Astrocyte of the cerebellum (primary cell): ENCODE data around the gene RIN1.

Experiments used
- DNase-seq: peaks from one replicate; pipeline ENCODE4 v3.0.0-alpha.2; 2011; ENCODE audit warnings: low read depth
- H3K4me3 ChIP-seq: 2 replicates; pipeline ENCODE4 v1.5.1; 2011; ENCODE audit warnings: mild to moderate bottlenecking, low read depth, low read length, moderate library complexity
- in situ Hi-C: cut with HindIII; loops from 2 replicates; pipeline ENCODE4 v1.10.0; 2017; ENCODE audit warnings: low sequenced_read_pairs
- TF ChIP-seq, protein P1 (sequence below): IDR thresholded peaks from 2 replicates; pipeline ENCODE4 v1.5.1; 2012; ENCODE audit warnings: low read length, low read depth, moderate library complexity, mild to moderate bottlenecking; ENCODE audit errors: missing control alignments

The RIN1 gene

DNA sequence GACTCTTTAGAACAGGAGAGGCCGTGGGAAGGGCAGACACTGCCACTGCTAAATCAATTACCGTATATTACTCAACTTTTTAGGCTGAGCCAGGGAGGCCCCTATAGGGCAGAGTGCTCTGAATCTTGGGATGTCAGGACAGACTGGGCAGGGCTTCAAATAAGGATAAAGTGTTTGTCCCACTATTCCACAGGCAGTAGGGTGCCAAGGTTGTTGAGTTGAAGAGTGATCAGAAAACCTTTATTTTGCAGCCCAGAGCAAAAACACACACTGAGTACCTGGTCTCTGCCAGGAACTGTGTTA, 12.8 kb upstream of the RIN1 start:
- TF ChIP-seq, protein P1, sequence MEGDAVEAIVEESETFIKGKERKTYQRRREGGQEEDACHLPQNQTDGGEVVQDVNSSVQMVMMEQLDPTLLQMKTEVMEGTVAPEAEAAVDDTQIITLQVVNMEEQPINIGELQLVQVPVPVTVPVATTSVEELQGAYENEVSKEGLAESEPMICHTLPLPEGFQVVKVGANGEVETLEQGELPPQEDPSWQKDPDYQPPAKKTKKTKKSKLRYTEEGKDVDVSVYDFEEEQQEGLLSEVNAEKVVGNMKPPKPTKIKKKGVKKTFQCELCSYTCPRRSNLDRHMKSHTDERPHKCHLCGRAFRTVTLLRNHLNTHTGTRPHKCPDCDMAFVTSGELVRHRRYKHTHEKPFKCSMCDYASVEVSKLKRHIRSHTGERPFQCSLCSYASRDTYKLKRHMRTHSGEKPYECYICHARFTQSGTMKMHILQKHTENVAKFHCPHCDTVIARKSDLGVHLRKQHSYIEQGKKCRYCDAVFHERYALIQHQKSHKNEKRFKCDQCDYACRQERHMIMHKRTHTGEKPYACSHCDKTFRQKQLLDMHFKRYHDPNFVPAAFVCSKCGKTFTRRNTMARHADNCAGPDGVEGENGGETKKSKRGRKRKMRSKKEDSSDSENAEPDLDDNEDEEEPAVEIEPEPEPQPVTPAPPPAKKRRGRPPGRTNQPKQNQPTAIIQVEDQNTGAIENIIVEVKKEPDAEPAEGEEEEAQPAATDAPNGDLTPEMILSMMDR, result no peak
- no peak for DNase-seq
- no peak overlapping the region for H3K4me3 ChIP-seq
- in situ Hi-C loops, result no loop called here

DNA sequence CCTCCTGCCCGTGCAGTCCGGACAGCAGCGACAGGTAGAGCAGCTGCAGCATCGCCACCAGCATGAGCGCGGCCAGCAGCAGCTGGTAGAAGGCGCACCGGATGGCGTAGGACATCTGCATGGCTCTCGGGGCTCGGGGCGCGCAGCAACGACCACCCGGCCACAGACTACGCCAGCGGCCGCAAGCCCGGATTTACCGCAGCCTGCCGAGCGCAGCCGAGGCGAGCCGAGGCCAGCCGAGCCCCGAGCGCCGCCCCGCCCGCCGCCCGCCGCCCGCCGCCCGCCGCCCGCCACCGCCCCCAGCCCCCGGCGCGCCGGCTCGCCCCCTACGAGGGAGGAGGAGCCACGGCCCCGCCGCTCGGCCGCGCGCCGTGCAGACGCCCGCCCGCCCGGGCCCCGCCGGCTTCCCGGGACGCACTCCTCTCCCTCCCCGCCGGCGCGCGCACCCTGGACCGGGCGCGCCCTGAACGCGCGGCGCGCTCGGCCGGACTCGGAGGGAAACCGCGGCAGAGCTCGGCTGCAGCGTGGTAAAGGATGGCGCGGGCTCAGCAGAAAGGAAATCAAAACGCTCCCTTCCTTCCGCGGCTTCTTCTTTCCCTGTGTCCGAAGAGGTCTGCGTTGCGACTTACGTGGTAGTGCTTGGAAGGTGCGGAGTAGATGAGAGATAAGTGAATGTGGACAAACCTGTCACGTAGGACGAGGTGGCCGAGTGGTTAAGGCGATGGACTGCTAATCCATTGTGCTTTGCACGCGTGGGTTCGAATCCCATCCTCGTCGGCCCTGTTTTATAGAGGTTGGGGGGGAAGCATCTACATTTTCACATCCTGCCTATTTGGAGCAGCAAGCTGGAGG, 11.4 kb upstream of the RIN1 start, which contains the start of gene B4GAT1:
B4GAT1 (minus strand) TSS at position 205 of the 852 bp plus-strand sequence; CDS start at position 121, 84 bp downstream.
- DNase-seq, result peak; percentile 75
- in situ Hi-C loops, result no loop called here
- H3K4me3 ChIP-seq, result peak within 1 kb of the TSS; percentile 70
- TF ChIP-seq, protein P1, result no peak

DNA sequence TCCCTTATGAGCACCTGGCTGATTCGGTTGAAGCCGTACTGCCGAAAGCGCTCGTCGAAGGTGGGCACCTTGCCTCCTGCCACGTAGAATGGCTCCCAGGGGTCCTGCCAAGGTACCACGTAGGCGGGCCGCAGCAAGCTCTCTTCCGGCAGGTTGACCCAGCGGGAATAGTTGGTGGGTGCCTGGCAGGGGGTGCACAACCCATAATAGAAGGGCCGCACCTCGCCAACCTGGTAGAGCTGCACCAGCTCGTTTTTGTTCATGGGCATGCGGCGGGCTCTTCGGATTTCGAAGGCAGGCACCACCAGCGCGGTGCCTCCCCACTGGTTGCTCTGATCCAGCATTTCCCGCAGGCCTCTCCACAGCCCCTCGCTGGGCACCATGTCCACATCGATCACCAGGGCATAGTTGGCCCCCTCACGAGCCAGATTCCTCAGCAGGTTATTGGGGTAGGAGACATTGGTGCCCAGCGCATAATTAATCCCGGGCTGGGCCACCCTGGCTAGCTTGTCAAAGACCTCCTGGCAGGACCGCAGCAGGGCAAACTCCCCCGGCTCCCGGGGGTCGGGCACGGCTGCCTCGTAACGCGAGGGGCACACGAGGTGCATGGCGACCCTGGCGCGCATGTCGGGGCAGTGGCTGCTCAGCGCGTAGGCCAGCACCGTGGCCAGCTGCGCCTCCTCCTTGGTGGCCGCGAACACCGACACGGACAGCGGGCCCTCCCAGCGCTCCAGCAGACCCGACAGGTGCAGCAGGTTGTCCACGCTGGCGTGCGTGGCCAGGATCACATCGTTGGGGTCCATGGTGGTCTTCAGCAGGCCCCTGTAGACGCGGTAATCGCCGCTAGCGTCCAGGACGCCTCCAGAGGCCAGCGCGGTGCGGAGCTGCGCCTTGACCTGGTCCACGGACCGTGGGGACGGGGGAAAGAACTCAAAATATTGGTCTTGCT, 10.5 kb upstream of the RIN1 start:
- TF ChIP-seq, protein P1, result no peak
- peak overlapping the region; percentile 70 for H3K4me3 ChIP-seq
- in situ Hi-C loops, result no loop called here
- no peak for DNase-seq

DNA sequence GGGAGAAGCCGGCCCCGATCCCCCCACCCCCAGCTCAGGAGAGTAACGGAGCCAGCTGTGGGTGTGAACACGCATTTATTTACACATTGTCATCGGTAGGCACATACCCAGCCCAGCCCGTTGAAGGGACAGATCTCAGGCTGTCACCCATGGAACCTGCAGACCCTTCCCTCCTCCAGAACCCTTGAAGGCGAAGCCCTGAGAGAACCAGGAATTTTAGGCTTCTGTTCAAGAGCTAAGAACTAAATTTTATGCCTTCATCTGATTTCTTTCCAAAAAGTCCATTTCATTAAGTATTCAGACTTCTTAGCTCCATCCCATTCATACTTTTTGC, 9.0 kb upstream of the RIN1 start:
- no peak for DNase-seq
- in situ Hi-C loops, result no loop called here
- TF ChIP-seq, protein P1, result no peak
- peak overlapping the region; percentile 70 for H3K4me3 ChIP-seq

DNA sequence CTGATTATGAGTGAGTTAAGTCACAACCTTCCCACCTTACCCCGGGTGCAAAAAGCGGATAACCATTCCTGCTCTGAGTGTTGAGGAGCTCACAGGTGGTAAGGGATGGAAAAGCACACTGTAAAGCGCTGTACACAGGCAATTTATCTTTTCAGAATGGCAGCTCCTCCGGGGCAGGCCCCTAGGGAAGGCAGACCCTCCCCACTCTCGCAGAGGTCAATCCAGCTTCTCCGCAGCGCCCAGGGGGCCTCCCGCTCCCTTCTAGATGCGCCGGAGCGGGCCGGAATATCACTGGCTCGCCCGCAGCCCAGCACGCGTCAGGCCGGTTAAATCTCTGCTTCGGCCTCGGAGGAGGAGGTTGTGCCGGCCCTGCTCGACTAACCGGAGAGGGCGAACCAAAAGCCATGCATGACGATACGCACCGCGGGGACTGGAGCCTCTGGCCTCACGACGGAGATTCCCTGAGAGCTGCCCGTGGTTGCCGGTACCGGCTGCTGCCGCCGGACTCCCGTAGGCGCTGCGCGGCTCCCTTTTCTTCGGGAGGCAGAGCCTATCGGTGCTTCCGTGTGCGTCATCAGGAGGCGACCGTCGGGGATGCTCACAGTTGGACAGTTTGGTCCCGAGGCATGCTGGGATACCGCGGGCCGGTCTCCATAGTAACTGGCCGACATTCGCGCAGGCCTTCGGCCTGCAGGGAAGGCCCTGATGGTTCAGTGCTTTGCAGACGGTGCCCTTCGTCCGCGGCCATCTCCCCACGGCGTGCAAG, 8.5 kb upstream of the RIN1 start, which contains the start of gene BRMS1:
BRMS1 (minus strand) TSS at position 555 of the 766 bp plus-strand sequence. CDS start 2,870 bp downstream, outside the sequence.
- H3K4me3 ChIP-seq, result peak within 1 kb of the TSS; percentile 70
- TF ChIP-seq, protein P1, result peak; percentile 2
- DNase-seq, result peak; percentile 93
- in situ Hi-C loops, result no loop called here

DNA sequence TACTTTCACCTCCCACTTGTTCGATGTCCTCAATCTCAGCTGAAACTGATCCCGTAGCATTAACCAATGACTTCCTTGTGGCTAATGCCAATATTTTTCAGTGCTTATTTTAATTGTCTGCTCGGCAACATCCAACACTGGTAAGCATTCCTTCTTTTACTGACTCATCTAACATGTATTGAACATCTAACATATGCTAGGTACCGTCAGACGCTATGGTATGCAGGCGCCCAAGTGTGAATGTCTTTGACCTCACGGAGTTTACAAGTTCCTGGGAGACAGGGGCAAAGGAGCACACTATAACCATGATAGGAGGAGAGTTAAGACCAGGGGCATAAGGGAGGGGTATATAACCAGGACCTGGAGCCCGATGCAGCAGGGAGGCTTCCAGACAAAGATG, 6.9 kb upstream of the RIN1 start:
- TF ChIP-seq, protein P1, result no peak
- in situ Hi-C loops, result no loop called here
- no peak for DNase-seq
- no peak overlapping the region for H3K4me3 ChIP-seq
